ENCODE data around the gene SYTL3. TPM values are rescaled to one million over a fixed set of nuclear protein-coding genes. Genes with fewer than 3 reads are reported as not detected.
"Not testable (repeated sequence)": the region's sequence is repeated elsewhere in the genome, so short reads cannot be mapped to it uniquely, and the experiment has no call there.

Gene SYTL3
- total and polyA plus RNA-seq, 2 donors, result 4.9 to 6.3 TPM

DNA sequence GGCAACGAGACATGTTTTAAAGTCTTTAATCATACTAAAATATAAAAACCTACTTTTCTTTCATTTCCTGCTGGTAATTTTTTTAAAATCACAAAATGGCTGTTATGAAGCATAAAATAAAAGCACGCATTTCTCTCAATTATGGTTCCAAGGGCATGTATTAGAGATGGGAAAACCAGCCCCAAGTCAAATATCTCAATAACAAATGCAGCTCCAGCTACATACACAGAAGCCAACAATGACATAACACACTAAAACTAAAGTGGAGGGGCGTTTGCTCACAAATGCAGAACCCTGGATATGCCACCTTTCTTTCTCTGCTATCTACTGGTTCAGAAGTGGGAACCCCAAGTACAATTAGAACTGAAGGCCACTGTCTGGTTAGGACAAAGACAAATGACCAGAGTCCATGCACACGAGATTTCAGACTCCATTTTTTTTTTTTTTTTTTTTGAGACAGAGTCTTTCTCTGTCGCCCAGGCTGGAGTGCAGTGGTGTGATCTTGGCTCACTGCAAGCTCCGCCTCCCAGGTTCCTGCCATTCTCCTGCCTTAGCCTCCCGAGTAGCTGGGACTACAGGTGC, 141.5 kb downstream of the SYTL3 start:
- H3K36me3 ChIP-seq (ENCODE audit: insufficient read depth), result no peaks in the 10 kb centered on the region
- 80% methylated on average over 7 of the region's 7 CpGs for WGBS
- DNase-seq (ENCODE audit: extremely low spot score), result no peak
- no peak overlapping the region for H3K27ac ChIP-seq (ENCODE audit: low read depth)
- no peak overlapping the region for H3K4me3 ChIP-seq (ENCODE audit: low read depth, low read length)
- peaks cover 6% of the 10 kb centered on the region for H3K4me1 ChIP-seq (ENCODE audit: insufficient read depth)

GRCh38 chr6:158792505-158792904, 142.7 kb downstream of the SYTL3 start:
- DNase-seq (ENCODE audit: extremely low spot score); H3K27ac ChIP-seq (ENCODE audit: low read depth); H3K4me3 ChIP-seq (ENCODE audit: low read depth, low read length); H3K36me3 ChIP-seq (ENCODE audit: insufficient read depth); H3K4me1 ChIP-seq (ENCODE audit: insufficient read depth): not testable (repeated sequence)
- 86% methylated on average over 10 of the region's 10 CpGs for WGBS

- Histone ChIP-seq H3K27ac (ENCODE audit: low read depth) (no peak overlapping the region), H3K4me3 (ENCODE audit: low read depth, low read length) (no peak overlapping the region), H3K36me3 (ENCODE audit: insufficient read depth) (no peaks in the 10 kb centered on the region), H3K4me1 (ENCODE audit: insufficient read depth) (peaks cover 6% of the 10 kb centered on the region)
- no peak for DNase-seq (ENCODE audit: extremely low spot score)
- WGBS, result 27% methylated on average over 1 of the region's 1 CpG
Measured at GRCh38 chr6:158793432-158793831, 143.6 kb downstream of the SYTL3 start.

DNA sequence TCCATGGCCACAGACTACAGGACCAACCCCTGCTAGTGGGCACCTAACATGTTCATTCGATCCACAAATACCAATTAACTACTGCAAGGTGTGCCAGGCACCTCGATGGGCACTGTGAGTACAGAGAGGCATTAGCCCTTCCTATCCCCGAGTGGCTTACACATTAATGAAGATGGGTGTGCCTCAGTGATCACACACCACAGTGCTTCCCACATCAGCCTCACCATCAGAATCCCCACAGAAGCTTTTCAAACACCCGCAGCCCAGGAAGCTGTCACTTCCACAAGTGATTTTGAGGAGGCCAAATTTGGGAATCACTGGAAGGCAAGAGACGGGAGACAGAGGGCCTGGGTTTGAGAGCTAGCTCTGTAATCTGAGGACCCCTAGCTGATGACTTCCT, 145.7 kb downstream of the SYTL3 start:
- H3K36me3 ChIP-seq (ENCODE audit: insufficient read depth), result no peaks in the 10 kb centered on the region
- no peak overlapping the region for H3K27ac ChIP-seq (ENCODE audit: low read depth)
- DNase-seq (ENCODE audit: extremely low spot score), result no peak
- peaks cover 3% of the 10 kb centered on the region for H3K4me1 ChIP-seq (ENCODE audit: insufficient read depth)
- H3K4me3 ChIP-seq (ENCODE audit: low read depth, low read length), result no peak overlapping the region
- 92% methylated on average over 5 of the region's 5 CpGs for WGBS

DNA sequence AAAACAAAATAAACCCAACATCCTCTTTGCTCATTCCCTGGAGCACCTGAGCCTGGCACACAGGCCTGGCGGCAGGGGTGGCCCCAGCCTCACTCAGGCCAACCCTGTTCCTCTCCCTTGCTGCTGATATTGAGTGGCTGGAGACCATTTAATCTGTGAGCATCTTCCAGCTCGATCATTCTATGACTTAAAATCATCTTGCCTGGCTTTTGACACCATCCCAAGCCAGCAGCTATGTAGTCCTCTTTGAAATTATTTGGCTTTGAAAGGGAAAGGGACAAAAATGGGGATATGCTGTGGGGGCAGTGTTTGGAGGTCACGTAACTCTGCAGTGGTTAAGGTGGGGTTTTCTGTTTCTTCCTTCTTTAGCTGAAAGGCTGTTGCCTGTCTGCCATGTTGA, 146.5 kb downstream of the SYTL3 start:
- Histone ChIP-seq H3K27ac (ENCODE audit: low read depth) (no peak overlapping the region), H3K36me3 (ENCODE audit: insufficient read depth) (no peaks in the 10 kb centered on the region), H3K4me3 (ENCODE audit: low read depth, low read length) (no peak overlapping the region), H3K4me1 (ENCODE audit: insufficient read depth) (peaks cover 4% of the 10 kb centered on the region)
- no peak for DNase-seq (ENCODE audit: extremely low spot score)
- 81% methylated on average over 3 of the region's 3 CpGs for WGBS

- peaks cover 4% of the 10 kb centered on the region for H3K4me1 ChIP-seq (ENCODE audit: insufficient read depth)
- H3K27ac ChIP-seq (ENCODE audit: low read depth), result no peak overlapping the region
- DNase-seq (ENCODE audit: extremely low spot score), result no peak
- WGBS, result 55% methylated on average over 3 of the region's 3 CpGs
- H3K4me3 ChIP-seq (ENCODE audit: low read depth, low read length), result no peak overlapping the region
- H3K36me3 ChIP-seq (ENCODE audit: insufficient read depth), result no peaks in the 10 kb centered on the region
Measured at GRCh38 chr6:158797331-158798310, 147.8 kb downstream of the SYTL3 start.

DNA sequence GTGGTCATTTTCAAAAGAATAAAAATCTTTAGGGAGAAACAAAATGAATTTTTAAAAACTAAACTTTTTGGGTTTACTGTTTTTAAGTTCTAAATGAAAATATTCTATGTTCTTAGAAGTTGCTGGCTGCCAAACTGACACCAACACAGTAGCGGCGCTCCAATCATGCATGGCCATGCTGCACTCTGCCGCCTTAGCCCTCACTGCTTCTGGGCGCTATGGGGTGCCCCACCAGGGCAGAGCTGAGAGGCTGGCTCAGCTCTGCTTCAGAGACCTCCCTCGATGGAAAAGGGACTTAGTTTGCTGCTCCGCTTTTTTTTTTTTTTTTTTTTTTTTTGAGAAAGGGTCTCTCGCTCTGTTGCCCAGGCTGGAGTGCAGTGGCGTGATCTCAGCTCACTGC, 148.5 kb downstream of the SYTL3 start:
- Histone ChIP-seq H3K4me1 (ENCODE audit: insufficient read depth) (peaks cover 5% of the 10 kb centered on the region), H3K27ac (ENCODE audit: low read depth) (peak overlapping the region; percentile 34), H3K36me3 (ENCODE audit: insufficient read depth) (no peaks in the 10 kb centered on the region), H3K4me3 (ENCODE audit: low read depth, low read length) (no peak overlapping the region)
- WGBS, result 90% methylated on average over 8 of the region's 8 CpGs
- DNase-seq (ENCODE audit: extremely low spot score), result no peak

DNA sequence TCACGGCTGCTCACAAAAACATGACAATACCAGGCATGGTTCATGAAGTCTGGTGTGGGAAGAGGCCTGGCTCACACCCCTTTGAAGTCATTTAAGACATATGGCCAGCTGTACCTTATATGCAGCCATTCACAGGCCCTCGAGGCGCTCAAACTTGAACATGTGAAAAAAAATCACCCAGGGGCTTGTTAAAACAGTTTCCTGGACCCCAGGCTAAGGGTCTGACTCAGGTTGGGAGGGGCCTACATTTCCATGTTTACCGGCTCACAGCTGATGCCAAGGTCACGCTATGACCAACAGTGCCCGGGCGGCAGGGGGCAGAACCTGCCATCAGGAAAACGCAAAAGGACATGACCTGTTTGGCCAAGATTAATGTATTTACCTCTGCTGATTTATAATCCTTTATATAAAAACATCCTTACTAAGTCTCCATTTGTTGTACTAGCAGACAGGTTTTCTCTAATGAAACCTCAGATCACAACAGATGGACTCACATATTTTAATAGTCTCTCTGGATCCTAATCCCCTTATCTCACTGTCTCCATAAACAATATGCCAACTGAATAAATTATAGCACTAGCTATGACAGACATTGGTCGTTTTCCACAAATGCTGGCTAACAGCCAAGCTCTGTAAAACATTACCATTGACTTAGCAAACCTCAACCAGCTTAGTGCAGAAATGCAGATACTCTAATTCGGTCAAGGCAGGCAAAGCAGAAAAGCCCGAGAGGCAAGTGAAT, 149.4 kb downstream of the SYTL3 start:
- Histone ChIP-seq H3K36me3 (ENCODE audit: insufficient read depth) (no peaks in the 10 kb centered on the region), H3K27ac (ENCODE audit: low read depth) (peak overlapping the region; percentile 34), H3K4me1 (ENCODE audit: insufficient read depth) (peaks cover 3% of the 10 kb centered on the region), H3K4me3 (ENCODE audit: low read depth, low read length) (no peak overlapping the region)
- peak; percentile 80 for DNase-seq (ENCODE audit: extremely low spot score)
- WGBS, result 13% methylated on average over 11 of the region's 11 CpGs

DNA sequence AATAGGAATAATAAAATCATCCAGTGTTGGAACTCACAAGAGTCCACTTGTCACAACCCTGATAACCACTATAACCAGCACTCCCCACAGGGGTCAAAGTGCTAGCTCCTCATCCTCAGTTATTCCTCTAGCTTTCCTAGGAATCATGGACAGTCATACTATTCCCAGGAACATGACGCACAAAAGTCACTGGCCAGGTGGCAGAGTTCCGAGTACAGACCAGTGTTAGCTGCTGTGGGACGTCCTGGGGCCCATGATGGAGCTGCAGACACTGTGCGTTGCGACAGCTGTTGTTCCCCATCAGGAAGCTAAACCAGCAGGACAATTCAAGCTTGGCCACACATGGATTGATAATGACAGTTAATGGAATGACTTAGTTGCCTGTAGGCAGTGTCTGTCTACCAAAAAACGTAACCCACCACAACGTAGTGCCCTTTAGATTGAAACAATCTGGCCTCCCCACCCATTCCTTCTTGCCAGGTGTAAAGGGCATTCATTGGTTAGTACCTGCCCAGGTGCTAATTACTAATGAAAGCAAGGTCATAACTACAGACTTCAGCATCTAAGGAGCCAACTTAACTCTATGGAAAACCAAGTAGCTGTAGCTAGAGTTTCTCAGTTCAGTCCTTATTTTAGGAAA, 151.9 kb downstream of the SYTL3 start:
- WGBS, result 87% methylated on average over 7 of the region's 7 CpGs
- Histone ChIP-seq H3K36me3 (ENCODE audit: insufficient read depth) (no peaks in the 10 kb centered on the region), H3K4me1 (ENCODE audit: insufficient read depth) (peaks cover 3% of the 10 kb centered on the region), H3K27ac (ENCODE audit: low read depth) (no peak overlapping the region), H3K4me3 (ENCODE audit: low read depth, low read length) (no peak overlapping the region)
- no peak for DNase-seq (ENCODE audit: extremely low spot score)

DNA sequence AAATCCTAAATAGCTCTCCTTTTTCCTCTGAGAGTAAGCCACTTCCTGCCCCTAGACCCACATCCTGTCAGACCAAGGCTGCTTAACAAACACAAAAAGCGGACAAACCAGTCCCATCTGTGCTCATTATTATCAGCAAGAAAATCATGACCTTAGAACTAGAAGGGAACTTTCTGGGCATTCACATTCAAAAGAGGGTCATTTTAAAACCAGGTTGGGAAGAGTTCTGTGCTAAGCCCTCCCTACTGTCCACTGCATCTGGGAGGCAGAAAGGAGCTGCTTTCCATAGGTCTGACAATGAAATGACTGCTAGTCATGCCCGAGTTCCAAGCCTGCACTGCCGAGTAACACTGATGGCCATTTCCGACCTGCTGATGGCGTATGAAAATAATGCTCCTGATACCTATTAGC, 153.9 kb downstream of the SYTL3 start:
- Histone ChIP-seq H3K36me3 (ENCODE audit: insufficient read depth) (no peaks in the 10 kb centered on the region), H3K4me3 (ENCODE audit: low read depth, low read length) (no peak overlapping the region), H3K4me1 (ENCODE audit: insufficient read depth) (peaks cover 3% of the 10 kb centered on the region), H3K27ac (ENCODE audit: low read depth) (no peak overlapping the region)
- 50% methylated on average over 5 of the region's 5 CpGs for WGBS
- DNase-seq (ENCODE audit: extremely low spot score), result no peak

DNA sequence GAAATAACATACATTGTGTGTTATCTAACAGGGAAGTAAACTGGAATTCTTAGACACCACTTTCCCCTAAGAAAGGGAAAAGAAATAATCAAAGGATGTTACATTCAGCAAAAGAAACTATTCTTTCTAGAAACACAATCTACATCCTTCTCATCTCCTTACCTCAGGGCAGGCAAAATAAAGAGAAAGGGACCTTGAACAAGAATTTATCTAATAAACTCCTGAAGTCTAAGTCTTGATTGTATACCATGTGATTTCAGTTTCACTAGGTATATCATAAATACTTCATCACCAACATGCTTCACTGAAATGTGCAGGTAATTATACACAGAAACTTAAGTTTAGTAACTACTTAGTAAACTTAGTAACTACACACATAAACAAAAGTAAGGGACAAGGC, 154.4 kb downstream of the SYTL3 start:
- Histone ChIP-seq H3K27ac (ENCODE audit: low read depth) (no peak overlapping the region), H3K4me3 (ENCODE audit: low read depth, low read length) (no peak overlapping the region), H3K4me1 (ENCODE audit: insufficient read depth) (peaks cover 3% of the 10 kb centered on the region)

GRCh38 chr6:158805698-158806377, 156.0 kb downstream of the SYTL3 start:
- WGBS, result 89% methylated on average over 5 of the region's 5 CpGs
- H3K27ac ChIP-seq (ENCODE audit: low read depth), result peak overlapping the region; percentile 66
- peaks cover 3% of the 10 kb centered on the region for H3K4me1 ChIP-seq (ENCODE audit: insufficient read depth)
- H3K4me3 ChIP-seq (ENCODE audit: low read depth, low read length), result no peak overlapping the region
- H3K36me3 ChIP-seq (ENCODE audit: insufficient read depth), result no peaks in the 10 kb centered on the region
- DNase-seq (ENCODE audit: extremely low spot score), result no peak

More for the DNA sequence above, 154.4 kb downstream of the SYTL3 start:
- DNase-seq (ENCODE audit: extremely low spot score), result no peak
- no peaks in the 10 kb centered on the region for H3K36me3 ChIP-seq (ENCODE audit: insufficient read depth)

All from urinary bladder (tissue), 4 donors.